ENCODE measurements around the gene OR6F1.
"Not testable (repeated sequence)": the region's sequence is repeated elsewhere in the genome, so short reads cannot be mapped to it uniquely, and the experiment has no call there.

Gene OR6F1

GRCh38 chr1:247716546-247716945 lies at the start of gene OR6F1:
TSS of gene OR6F1 (minus strand) at chr1:247716646. CDS start at chr1:247712755, 3,891 bp downstream.
- DNase-seq (ENCODE audit: low read depth) = no peak

- no peak for DNase-seq (ENCODE audit: low read depth)
Measured at GRCh38 chr1:247760456-247760855, 44.0 kb upstream of the OR6F1 start, which contains the start of gene OR1C1. TSS of gene OR1C1 (minus strand) at chr1:247760556. CDS start at chr1:247758406, 2,150 bp downstream.

- not testable (repeated sequence) for DNase-seq (ENCODE audit: low read depth)
Measured at GRCh38 chr1:247754311-247754710, 37.9 kb upstream of the OR6F1 start.

- DNase-seq (ENCODE audit: low read depth) = no peak
Measured at GRCh38 chr1:247749870-247750269, 33.4 kb upstream of the OR6F1 start.

GRCh38 chr1:247748041-247748440 lies 31.6 kb upstream of the OR6F1 start, which contains the start of gene OR14A2:
TSS of gene OR14A2 (minus strand) at chr1:247748141.
- no peak for DNase-seq (ENCODE audit: low read depth)

GRCh38 chr1:247747616-247748015 lies 31.2 kb upstream of the OR6F1 start:
- no peak for DNase-seq (ENCODE audit: low read depth)

GRCh38 chr1:247746391-247746935 lies 30.0 kb upstream of the OR6F1 start:
- no peak for DNase-seq (ENCODE audit: low read depth)

- not testable (repeated sequence) for DNase-seq (ENCODE audit: low read depth)
Measured at GRCh38 chr1:247742215-247742760, 25.8 kb upstream of the OR6F1 start.

GRCh38 chr1:247741756-247742155 lies 25.3 kb upstream of the OR6F1 start:
- DNase-seq (ENCODE audit: low read depth) = no peak

GRCh38 chr1:247740721-247741120 lies 24.3 kb upstream of the OR6F1 start:
- DNase-seq (ENCODE audit: low read depth) = no peak

- DNase-seq (ENCODE audit: low read depth) = no peak
Measured at GRCh38 chr1:247738315-247738714, 21.9 kb upstream of the OR6F1 start, which contains the start of gene OR14K1. TSS of gene OR14K1 (plus strand) at chr1:247738615. CDS start at chr1:247738615, 0 bp downstream.

GRCh38 chr1:247721222-247721621 lies 4.8 kb upstream of the OR6F1 start:
- DNase-seq (ENCODE audit: low read depth) = no peak

- no peak for DNase-seq (ENCODE audit: low read depth)
Measured at GRCh38 chr1:247713753-247714152, 2.7 kb downstream of the OR6F1 start.

- not testable (repeated sequence) for DNase-seq (ENCODE audit: low read depth)
Measured at GRCh38 chr1:247710681-247711080, 5.8 kb downstream of the OR6F1 start.

GRCh38 chr1:247701338-247701737 lies 15.1 kb downstream of the OR6F1 start:
- no peak for DNase-seq (ENCODE audit: low read depth)

GRCh38 chr1:247681288-247681897 lies 35.1 kb downstream of the OR6F1 start:
- DNase-seq (ENCODE audit: low read depth) = no peak

GRCh38 chr1:247680171-247680570 lies 36.3 kb downstream of the OR6F1 start:
- no peak for DNase-seq (ENCODE audit: low read depth)

GRCh38 chr1:247679639-247680038 lies 36.8 kb downstream of the OR6F1 start, which contains the start of gene OR13G1:
TSS of gene OR13G1 (minus strand) at chr1:247679739. CDS start at chr1:247673041, 6,698 bp downstream.
- no peak for DNase-seq (ENCODE audit: low read depth)

- no peak for DNase-seq (ENCODE audit: low read depth)
Measured at GRCh38 chr1:247669225-247669624, 47.2 kb downstream of the OR6F1 start.

Data from GM04503 (cell line).